GM21423 (cell line): ENCODE data around the gene RBKS.
"Not testable (repeated sequence)": the region's sequence is repeated elsewhere in the genome, so short reads cannot be mapped to it uniquely, and the experiment has no call there.

Experiments
- ATAC-seq: cut with Tn5 transposase; IDR thresholded peaks from one replicate; pipeline ENCODE4 v1.9.1; 2021; ENCODE audit warnings: mild to moderate bottlenecking, moderate library complexity; ENCODE audit not compliant: unreplicated experiment

RBKS gene

GRCh38 chr2:27875089-27875881 lies 14.9 kb downstream of the RBKS start:
- no peak for ATAC-seq

GRCh38 chr2:27873091-27873490 lies 17.1 kb downstream of the RBKS start:
- ATAC-seq: no peak

GRCh38 chr2:27871802-27872201 lies 18.4 kb downstream of the RBKS start:
- ATAC-seq: no peak

GRCh38 chr2:27870724-27871123 lies 19.5 kb downstream of the RBKS start:
- ATAC-seq: no peak

GRCh38 chr2:27869763-27870162 lies 20.4 kb downstream of the RBKS start:
- no peak for ATAC-seq

GRCh38 chr2:27866237-27866636 lies 23.9 kb downstream of the RBKS start:
- no peak for ATAC-seq

GRCh38 chr2:27863955-27864354 lies 26.2 kb downstream of the RBKS start:
- ATAC-seq: not testable (repeated sequence)

GRCh38 chr2:27863146-27863545 lies 27.0 kb downstream of the RBKS start:
- ATAC-seq: no peak

- ATAC-seq: no peak
Observed at GRCh38 chr2:27860111-27860510, 30.1 kb downstream of the RBKS start.

- ATAC-seq: no peak
Observed at GRCh38 chr2:27857417-27858172, 32.6 kb downstream of the RBKS start.

GRCh38 chr2:27856956-27857355 lies 33.2 kb downstream of the RBKS start:
- no peak for ATAC-seq

- no peak for ATAC-seq
Observed at GRCh38 chr2:27856386-27856785, 33.8 kb downstream of the RBKS start.

- ATAC-seq: no peak
Observed at GRCh38 chr2:27855476-27855875, 34.7 kb downstream of the RBKS start.

GRCh38 chr2:27854229-27854862 lies 35.8 kb downstream of the RBKS start:
- ATAC-seq: no peak

- no peak for ATAC-seq
Observed at GRCh38 chr2:27852691-27853090, 37.5 kb downstream of the RBKS start.

GRCh38 chr2:27849558-27850205 lies 40.5 kb downstream of the RBKS start:
- ATAC-seq: no peak

- ATAC-seq: no peak
Observed at GRCh38 chr2:27847333-27847732, 42.9 kb downstream of the RBKS start.

- no peak for ATAC-seq
Observed at GRCh38 chr2:27844821-27845255, 45.3 kb downstream of the RBKS start.

- no peak for ATAC-seq
Observed at GRCh38 chr2:27843992-27844391, 46.2 kb downstream of the RBKS start.

GRCh38 chr2:27842894-27843293 lies 47.3 kb downstream of the RBKS start:
- ATAC-seq: no peak

- no peak for ATAC-seq
Observed at GRCh38 chr2:27839022-27839618, 51.1 kb downstream of the RBKS start.
